ENCODE measurements around the gene ANKRD23.
A peak's percentile ranks its signal among the peaks of the same experiment; 100 is the strongest.
"Not testable (repeated sequence)": the region's sequence is repeated elsewhere in the genome, so short reads cannot be mapped to it uniquely, and the experiment has no call there.

ANKRD23 gene

DNA sequence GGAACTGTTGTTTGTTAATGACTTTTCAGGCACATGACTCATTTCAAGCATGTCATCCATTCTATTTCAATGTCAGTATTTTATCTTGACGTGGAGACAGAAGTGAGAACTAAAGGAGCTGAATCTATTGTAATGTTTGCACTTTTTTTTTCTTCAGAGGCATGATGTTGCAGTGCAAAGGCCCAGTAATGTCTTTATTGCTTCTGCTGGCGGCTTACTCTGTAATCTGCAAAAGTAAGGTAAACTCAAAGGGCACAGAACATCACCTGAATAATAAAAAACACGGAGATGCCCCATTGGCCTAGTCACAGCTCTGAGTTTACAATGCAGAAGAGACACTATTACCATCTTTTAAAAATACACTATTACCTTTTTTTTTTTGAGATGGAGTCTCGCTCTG lies 30.2 kb downstream of the ANKRD23 start:
- DNase-seq, result no peak

DNA sequence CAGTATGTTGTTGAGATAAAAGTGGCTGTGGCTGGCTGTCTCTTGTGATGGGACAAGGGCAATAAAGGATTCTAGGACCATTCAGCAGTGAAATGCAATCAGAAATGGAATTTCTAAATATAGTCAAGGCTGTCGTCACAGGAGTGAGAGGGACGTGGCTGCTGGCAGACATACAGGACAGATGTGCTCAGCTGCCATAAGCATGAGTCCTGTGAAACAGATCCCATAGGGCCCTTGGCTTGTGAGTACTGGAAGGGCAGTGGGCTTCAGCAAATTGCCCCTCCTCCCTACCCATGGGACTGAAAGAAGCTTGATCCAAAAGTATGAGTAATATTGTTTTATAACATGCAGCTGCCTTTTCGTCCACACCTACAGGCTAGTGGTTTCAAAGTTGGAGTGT lies 31.9 kb downstream of the ANKRD23 start:
- DNase-seq, result no peak

GRCh38 chr2:96810783-96811192 lies 33.0 kb downstream of the ANKRD23 start:
- DNase-seq, result no peak

DNA sequence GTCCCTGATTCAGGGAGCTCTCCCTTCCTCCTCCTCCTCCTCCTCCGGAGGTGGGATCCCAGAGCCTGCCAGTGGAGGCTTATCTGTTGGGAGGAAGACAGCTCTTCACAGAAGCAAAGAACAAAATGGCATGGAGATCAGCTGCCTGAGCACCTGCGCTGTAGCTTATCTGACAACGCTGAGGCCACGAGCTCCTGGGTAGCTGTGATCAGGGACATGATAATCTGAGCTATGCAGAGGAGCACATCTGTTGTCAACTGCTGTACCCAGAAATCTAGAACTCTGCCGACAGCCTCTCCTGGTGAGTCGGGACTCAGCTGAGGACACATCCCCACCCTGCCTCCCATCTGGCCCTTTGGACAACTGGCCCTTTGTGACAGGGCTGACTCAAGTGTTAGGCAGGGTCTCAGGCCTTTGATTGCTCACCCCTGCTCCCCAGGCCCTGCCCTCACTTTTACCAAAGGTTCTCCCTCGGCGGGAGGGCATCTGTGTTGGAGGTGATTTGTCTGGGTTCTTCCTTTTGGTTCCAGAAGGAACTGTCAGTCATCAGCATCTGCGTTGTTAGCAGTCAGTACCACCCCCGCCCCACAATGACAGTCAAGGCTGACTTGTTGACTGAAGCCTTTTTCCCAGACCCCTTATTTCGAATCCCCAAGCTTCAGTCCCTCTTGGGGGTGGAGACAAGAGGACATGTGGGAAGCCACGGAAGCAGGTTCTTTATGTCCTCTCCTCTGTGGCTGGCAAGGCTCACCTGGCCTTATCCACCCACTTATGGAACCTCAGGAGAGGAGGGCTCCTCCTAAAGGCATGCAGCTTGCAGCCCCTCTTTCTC lies 33.7 kb downstream of the ANKRD23 start:
- DNase-seq, result no peak

GRCh38 chr2:96809216-96809882 lies 34.5 kb downstream of the ANKRD23 start:
- DNase-seq, result no peak

DNA sequence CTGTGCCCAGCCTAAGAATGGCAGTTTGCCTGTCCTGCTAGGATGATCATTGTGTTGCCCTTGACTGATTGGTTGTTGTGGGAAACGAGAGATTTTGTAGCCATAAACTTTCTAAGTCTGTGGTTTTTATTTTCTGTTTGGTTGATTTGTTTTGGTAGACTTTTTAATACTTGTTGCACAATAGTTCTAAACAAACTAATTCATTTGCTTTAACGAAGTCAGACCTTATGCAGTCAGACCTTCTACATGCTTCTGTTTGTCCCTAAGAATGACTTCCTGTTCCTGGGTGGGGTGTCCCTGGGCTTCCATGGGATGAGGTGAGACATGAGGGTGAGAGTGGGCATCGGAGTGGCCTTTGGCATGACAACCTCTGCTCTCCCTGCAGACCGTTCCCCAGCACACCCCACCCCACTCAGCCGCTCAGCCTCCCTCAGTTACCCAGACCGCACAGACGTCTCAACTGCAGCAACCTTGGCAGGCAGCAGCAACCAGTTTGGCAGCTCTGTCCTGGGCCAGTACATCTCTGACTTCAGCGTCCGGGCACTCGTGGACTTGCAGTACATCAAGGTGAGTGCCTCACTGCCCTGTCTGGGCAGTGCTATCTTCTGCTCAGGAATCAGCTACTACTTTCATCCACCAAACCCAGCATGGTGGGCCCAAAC lies 35.5 kb downstream of the ANKRD23 start:
- no peak for DNase-seq

DNA sequence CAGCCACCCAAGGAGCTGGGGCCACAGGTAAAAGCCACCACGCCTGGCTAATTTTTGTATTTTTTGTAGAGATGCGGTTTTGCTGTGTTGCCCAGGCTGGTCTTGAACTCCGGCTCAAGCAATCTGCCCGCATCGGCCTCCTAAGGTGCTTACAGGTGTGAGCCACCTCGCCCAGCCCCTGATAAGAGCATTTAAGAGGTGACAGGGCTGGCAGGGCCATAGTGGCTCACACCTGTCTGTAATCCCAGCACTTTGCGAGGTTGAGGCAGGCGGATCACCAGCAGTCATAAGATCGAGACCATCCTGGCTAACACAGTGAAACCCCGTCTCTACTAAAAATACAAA lies 36.7 kb downstream of the ANKRD23 start:
- DNase-seq, result no peak

DNA sequence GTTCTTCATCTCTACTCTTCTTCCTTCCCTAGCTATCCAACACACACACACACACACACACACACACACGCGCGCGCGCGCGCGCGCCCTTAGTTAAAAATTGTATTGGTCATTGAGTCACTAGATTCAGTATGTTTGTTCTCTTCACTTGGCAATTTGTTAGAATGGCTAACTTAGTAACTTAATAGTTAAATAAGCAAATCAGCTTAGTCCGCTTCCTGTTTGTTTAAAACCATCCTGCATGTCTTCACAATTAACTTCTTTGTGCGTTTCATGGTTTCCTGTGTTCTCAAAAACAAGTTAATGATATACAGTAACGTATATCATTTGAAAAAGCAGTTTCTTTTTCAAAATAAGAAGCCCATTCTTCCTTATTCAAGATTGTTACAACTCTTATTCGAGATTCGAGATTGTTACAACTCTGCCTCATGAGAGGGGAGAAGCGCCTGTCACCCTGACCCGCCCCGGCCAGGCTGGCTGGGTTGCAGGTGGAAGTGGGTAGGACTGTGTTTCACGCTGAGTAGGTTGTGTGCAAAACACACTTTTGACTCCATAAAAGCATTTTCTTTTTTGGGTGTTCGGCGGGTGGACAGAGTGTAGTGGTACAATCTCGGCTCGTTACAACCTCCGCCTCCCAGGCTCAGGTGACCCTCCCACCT lies 37.2 kb downstream of the ANKRD23 start:
- DNase-seq, result no peak

GRCh38 chr2:96805946-96806345 lies 37.9 kb downstream of the ANKRD23 start:
- DNase-seq, result not testable (repeated sequence)

GRCh38 chr2:96804986-96805385 lies 38.8 kb downstream of the ANKRD23 start:
- no peak for DNase-seq

DNA sequence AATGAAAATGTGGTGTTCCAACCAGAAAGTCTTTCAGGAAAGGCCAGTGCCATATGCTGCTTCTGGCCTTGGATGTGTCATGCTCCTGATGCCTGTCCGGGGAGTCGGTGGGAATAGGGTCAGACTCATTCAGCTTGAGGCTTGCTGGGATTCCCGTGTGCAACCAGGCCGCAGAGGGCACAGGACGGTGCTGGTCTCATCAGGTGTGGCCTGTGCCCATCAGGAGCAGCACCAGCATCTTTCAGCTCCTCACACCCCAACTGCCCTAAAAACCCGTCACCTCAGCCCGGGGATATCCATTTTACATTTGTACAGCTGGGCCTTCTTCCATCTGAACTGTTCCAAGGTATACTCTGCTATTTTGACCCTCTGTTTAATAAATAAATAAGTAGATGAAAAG lies 41.1 kb downstream of the ANKRD23 start:
- no peak for DNase-seq

DNA sequence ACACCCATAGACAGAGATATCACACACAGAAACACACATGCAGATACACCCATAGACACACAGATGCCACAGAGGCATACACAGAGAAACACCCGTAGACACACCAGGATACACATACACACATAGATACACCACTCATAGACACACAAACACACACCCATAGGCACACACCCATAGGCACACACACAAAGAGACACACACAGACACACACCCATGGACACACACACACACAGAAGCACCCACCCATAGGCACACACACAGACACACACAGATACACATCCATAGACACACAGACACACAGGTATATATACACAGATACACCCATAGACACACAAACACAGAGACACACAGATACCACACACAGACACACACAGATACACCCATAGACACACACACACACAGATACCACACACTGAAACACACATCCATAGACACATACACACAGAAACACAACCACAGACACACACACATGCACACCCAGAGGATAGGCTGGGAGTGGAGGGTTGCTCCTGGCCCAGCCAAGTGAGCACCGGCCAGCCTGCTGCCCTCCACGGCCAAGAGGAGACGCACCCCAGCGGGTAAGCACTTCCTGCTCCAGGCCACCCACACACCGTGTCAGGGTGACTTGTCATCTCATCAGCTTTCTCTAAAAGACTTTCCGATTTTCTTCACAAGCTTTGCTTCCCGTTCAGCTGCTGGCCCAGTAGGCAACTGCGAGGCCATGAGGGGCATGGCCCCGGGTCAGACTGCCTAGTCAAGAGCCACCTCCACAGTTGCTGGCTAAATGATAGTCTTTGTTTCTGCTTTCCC lies 41.8 kb downstream of the ANKRD23 start:
- DNase-seq, result no peak

DNA sequence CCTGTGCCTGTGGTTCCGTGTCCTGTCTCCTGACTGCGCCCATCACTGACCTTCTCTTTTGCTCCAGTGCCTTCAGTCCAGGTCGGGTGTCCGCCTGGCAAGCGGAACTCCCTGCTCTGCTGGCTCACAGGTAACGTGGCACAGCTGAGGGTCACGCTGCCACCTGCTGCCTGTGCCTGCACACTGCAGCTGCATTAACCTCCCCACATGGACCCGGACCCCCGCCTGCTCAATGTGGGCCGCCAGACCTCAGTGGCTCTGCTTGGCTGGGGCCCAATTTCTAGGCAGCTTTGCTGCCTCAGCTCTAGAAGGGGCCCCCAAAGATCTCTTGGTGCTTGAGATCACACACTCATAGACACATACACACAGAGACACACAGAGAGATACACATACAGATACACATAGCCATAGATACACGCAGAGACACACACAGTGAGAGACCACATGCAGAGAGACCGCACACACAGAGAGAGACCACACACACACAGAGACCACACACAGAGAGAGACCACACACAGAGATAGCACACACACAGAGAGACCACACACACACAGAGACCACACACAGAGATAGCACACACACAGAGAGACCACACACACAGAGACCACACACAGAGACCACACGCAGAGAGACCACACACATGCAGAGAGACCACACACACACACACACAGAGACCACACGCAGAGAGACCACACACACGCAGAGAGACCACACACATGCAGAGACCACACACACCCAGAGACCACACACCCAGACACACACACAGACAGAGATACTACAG lies 42.6 kb downstream of the ANKRD23 start:
- DNase-seq, result peak; percentile 58

DNA sequence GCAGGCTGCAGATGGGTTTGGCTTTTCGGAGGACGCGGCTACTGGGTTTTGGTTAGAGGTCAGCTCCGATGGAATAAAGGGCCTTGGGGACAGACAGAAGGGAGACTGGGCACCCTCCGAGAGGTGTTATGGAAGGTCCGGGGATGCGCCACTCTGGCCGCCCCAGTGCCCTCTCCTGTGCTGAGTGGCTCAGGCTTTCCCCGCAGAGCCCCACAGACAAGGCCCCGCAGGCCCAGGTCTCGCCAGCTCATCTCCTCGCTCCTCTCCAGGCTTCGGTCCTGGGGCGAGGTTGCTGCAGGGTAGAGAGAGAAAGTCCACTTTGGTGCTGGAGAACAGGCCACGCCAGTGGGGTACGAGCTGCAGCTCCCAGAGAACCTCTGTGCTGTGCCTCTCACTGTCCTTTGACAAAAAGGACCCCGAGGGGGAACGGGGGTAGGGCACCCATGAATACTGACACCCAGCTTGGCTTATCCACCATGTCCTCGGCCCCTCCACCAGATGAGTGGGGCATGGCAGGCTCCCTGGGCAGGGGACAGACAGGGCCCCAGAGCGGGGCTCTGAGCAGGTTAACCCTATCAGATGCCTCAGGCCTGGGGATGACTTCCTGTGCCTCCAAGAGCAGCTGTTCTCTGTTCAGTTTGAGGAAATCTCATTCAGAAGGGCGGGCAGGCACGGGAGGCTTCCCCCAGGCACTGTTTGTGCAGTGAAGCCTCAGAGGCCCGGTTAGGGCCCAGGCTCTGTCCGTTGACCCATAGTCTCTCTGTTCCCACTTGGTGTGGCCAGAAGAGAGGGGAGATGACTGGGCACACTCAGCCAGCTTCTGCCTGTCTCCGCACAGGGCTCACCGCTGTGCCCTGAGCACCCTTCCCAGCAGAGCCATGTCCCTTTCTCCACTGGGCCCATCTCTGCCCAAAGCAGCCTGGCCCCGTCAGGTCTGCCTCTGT lies 43.5 kb downstream of the ANKRD23 start:
- no peak for DNase-seq

DNA sequence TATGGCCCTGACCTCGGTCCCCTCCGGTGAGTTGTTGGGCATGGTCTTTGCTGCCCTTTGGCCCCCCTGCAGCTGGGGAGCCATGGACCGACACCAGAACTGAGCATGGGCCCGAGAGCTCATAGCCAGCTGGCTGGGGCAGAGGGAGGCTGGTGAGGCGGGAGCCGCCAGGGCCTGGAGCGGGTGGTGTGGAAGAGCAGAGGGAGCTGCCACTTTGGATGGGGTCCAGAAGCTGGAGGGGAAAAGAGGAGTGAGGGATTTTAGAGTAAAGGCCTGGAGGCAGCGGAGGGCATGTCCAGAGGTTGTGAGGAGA lies 44.2 kb downstream of the ANKRD23 start:
- DNase-seq, result no peak

DNA sequence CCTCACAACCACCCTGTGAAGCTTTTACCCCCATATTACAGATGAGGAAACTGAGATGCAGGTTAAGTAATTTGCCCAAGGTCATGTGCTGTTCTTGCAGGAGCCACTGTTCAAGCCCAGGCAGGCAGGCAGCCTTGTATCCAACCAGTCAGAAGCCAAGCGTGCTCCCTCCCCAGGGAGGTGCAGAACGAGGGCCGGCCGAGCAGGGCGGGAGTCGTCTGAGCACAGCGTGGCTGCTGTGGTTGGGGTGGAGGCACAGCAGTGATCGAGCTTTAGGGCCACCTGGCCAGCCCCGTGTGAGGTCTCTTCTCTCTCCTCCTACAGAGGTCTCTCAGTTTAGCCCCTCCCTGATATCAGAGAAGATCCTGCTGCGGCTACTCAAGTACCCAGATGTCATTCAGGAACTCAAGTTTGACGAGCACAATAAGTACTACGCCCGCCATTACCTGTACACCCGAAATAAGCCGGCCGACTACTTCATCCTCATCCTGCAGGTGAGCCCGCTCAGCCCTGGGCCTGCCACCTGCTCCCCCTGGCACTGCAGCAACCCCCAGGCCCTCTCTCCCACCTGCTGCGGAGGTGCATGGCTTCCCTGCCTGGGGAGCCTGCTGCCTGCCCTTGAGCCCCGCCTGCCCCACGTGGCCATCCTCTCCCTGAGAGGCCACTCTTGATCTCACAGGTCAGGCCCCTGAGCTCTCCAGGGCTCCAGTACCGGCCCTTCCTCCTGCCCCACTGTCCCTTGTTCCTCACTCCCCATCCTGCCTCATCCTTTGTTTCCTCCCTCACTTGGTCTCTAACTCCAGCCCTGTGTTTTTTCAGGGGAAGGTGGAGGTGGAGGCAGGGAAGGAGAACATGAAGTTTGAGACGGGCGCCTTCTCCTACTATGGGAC lies 44.8 kb downstream of the ANKRD23 start:
- DNase-seq, result no peak

GRCh38 chr2:96797066-96797625 lies 46.7 kb downstream of the ANKRD23 start:
- DNase-seq, result no peak

DNA sequence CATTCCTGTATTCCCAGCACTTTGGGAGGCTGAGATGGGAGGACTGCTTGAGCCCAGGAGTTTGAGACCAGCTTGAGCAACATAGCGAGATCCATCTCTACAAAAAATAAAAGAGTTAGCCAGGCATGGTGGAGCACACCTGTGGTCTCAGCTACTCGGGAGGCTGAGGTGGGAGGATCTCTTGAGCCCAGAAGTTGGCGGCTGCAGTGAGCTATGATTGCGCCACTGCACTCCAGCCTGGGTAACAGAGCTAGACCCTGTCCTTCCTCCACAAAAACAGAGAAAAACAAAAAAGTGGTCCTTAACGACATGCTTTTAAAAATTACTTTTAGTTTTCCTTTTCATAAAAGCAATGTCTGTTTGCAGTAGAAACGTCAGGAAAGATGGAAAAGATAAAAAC lies 47.3 kb downstream of the ANKRD23 start:
- DNase-seq, result not testable (repeated sequence)

DNA sequence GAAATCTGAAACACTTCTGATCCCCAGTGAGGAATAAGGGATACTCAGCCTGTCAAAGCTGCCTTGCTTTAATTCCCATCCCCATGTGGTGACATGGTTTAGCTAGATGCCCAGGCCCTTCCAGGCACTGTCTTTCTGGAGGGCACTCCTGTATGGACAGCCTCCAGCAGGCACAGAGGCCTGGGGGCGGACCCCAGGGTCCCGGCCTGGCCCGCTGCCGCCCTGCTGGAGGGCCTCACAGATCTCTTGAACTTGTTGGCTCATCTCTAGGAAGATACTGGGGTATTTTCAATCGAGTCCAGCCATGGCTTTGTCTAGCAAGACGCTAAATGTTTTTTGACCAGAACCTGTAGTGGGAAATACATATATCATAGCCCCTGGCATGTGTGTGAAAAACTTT lies 48.7 kb downstream of the ANKRD23 start:
- DNase-seq, result no peak

Measured in NCI-H69 (cell line).